Activated naive CD8-positive, alpha-beta T cell treated with anti-CD3 and anti-CD28 coated beads, Interleukin-2, amount 50 U/mL, for 24 hours (primary cell): ENCODE measurements around the gene RASA2.

ENCODE experiments used
- ATAC-seq: fragments of 150-1000 bp; cut with Tn5 transposase; one replicate; pipeline ENCODE4 v1.10.0; 2021
- DNase-seq: peaks from one replicate; pipeline ENCODE4 v3.0.0; 2021
- H3K27ac Mint-ChIP-seq: one replicate; pipeline ENCODE4 v1.8.0; 2021; ENCODE audit warnings: mild to moderate bottlenecking, mixed read lengths
- H3K27me3 Mint-ChIP-seq: one replicate; pipeline ENCODE4 v1.8.0; 2021; ENCODE audit warnings: mixed read lengths
- H3K36me3 Mint-ChIP-seq: one replicate; pipeline ENCODE4 v1.8.0; 2021; ENCODE audit warnings: low read depth, mixed read lengths
- H3K4me1 Mint-ChIP-seq: one replicate; pipeline ENCODE4 v1.8.0; 2021; ENCODE audit warnings: mixed read lengths
- H3K4me3 Mint-ChIP-seq: one replicate; pipeline ENCODE4 v1.8.0; 2021; ENCODE audit warnings: mild to moderate bottlenecking, moderate library complexity, mixed read lengths
- H3K9me3 Mint-ChIP-seq: one replicate; pipeline ENCODE4 v1.8.0; 2021; ENCODE audit warnings: mixed read lengths

The RASA2 gene, protein sequence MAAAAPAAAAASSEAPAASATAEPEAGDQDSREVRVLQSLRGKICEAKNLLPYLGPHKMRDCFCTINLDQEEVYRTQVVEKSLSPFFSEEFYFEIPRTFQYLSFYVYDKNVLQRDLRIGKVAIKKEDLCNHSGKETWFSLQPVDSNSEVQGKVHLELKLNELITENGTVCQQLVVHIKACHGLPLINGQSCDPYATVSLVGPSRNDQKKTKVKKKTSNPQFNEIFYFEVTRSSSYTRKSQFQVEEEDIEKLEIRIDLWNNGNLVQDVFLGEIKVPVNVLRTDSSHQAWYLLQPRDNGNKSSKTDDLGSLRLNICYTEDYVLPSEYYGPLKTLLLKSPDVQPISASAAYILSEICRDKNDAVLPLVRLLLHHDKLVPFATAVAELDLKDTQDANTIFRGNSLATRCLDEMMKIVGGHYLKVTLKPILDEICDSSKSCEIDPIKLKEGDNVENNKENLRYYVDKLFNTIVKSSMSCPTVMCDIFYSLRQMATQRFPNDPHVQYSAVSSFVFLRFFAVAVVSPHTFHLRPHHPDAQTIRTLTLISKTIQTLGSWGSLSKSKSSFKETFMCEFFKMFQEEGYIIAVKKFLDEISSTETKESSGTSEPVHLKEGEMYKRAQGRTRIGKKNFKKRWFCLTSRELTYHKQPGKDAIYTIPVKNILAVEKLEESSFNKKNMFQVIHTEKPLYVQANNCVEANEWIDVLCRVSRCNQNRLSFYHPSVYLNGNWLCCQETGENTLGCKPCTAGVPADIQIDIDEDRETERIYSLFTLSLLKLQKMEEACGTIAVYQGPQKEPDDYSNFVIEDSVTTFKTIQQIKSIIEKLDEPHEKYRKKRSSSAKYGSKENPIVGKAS

GRCh38 chr3:141486746-141487520, at the start of gene RASA2:
Gene RASA2 (plus strand): TSS chr3:141487027. CDS start chr3:141487084, 57 bp downstream.
- peaks cover 27% of the 10 kb centered on the region for H3K36me3 Mint-ChIP-seq
- peak within 1 kb of the TSS; percentile 89 for H3K4me3 Mint-ChIP-seq
- DNase-seq = peak; percentile 65
- peak; percentile 73 for ATAC-seq
- H3K9me3 Mint-ChIP-seq = no peaks in the 10 kb centered on the region
- H3K27ac Mint-ChIP-seq = peak within 1 kb of the TSS; percentile 90
- no peaks in the 10 kb centered on the region for H3K27me3 Mint-ChIP-seq
- H3K4me1 Mint-ChIP-seq = peaks cover 72% of the 10 kb centered on the region

DNA sequence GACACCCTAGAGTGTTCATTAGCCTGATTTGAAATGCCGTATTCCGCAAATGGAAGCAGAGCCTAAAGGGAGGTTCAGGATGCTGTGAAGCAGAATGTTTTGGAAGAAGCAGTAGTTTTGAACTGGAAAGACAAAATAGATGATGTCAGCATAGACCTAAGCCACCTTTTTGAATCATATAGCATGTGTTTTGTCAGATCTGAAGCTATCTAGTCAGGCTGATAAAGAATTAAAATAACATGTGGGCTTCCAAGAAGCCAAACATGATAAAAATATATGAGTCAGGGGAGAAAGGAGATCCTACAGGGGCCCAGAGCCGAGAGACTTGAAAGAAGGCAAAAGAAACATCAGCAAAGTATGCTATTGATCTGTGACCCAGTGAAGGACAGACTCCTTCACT, 47.2 kb upstream of the RASA2 start:
- peaks cover 13% of the 10 kb centered on the region for H3K36me3 Mint-ChIP-seq
- no peak for DNase-seq
- H3K4me1 Mint-ChIP-seq = peaks cover 24% of the 10 kb centered on the region
- no peak overlapping the region for H3K27ac Mint-ChIP-seq
- H3K27me3 Mint-ChIP-seq = no peaks in the 10 kb centered on the region
- no peaks in the 10 kb centered on the region for H3K9me3 Mint-ChIP-seq
- no peak for ATAC-seq
- H3K4me3 Mint-ChIP-seq = no peak overlapping the region

DNA sequence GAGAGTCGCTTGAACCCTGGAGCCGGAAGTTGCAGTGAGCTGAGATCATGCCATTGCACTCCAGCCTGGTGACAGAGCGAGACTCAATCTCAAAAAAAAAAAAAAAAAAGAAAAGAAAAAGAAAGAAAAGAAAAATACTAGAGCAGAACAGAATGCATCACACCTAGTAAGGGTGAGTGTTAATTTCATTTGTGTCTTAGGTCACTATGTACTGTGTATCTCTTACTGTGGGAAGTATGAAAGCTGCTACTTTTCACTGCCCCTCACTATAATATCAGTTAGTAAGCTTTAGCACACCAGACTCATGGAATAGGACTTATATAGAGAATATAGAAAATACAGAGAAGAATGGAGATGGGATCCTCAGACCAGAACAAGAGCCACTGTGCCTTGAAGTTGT, 45.9 kb upstream of the RASA2 start:
- H3K9me3 Mint-ChIP-seq = no peaks in the 10 kb centered on the region
- DNase-seq (no peak), ATAC-seq (peak; percentile 4)
- H3K27ac Mint-ChIP-seq = peak overlapping the region; percentile 45
- no peak overlapping the region for H3K4me3 Mint-ChIP-seq
- peaks cover 23% of the 10 kb centered on the region for H3K4me1 Mint-ChIP-seq
- no peaks in the 10 kb centered on the region for H3K27me3 Mint-ChIP-seq
- H3K36me3 Mint-ChIP-seq = peaks cover 19% of the 10 kb centered on the region

DNA sequence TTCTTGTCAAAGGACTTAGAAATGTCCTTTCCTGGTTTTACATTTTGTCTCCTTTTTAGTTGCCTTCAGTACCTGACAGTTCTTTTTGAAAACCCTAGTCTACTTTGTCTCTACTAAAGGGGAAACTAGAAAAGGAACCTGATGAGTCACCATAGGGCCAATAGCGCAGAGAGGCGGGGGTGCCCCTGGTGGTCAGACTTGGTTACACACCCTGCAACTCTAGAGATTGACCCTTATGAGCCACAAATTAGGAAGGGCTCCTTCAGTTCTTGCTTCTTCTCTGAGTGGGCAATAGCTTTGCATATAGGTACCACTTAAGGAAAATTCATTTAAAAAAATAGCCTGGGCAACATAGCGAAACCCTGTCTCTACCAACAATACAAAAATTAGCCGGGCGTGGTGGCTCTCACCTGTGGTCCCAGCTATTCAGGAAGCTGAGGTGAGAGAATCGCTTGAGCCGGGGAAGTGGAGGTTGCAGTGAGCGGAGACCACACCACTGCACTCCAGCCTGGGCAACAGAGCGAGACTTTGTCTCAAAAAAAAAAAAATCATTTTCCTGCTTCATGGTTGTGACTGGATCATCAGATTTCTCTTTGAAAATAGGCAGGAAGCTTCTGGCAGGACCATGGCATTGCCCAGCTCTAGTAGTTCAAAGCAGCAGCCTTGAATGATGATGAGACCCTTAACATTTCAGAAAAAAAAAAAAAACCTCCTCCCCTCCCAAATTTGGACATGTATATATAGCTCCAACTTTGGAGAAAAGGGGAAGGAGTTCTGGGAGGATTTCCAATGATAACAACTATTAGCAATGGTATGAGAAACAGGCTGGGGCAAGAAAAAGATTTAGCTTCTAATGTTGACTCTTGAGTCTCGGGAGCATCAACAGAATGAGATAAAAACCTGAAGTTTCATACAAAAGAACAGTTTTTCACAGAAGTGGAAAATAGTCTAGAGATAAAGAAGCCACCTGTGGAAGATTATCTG, 45.2 kb upstream of the RASA2 start:
- Mint-ChIP-seq H3K9me3 (no peaks in the 10 kb centered on the region), H3K36me3 (peaks cover 19% of the 10 kb centered on the region), H3K27me3 (no peaks in the 10 kb centered on the region), H3K27ac (peak overlapping the region; percentile 45), H3K4me1 (peaks cover 21% of the 10 kb centered on the region), H3K4me3 (no peak overlapping the region)
- peak; percentile 99 for ATAC-seq
- peak; percentile 84 for DNase-seq

GRCh38 chr3:141442446-141442845, 44.4 kb upstream of the RASA2 start:
- Mint-ChIP-seq H3K36me3 (peaks cover 19% of the 10 kb centered on the region), H3K27ac (no peak overlapping the region), H3K27me3 (no peaks in the 10 kb centered on the region), H3K4me3 (no peak overlapping the region), H3K4me1 (peaks cover 21% of the 10 kb centered on the region), H3K9me3 (no peaks in the 10 kb centered on the region)
- ATAC-seq (no peak), DNase-seq (no peak)

GRCh38 chr3:141442914-141443313, 43.9 kb upstream of the RASA2 start:
- H3K27ac Mint-ChIP-seq = no peak overlapping the region
- no peak for ATAC-seq
- DNase-seq = no peak
- no peaks in the 10 kb centered on the region for H3K27me3 Mint-ChIP-seq
- no peak overlapping the region for H3K4me3 Mint-ChIP-seq
- peaks cover 21% of the 10 kb centered on the region for H3K4me1 Mint-ChIP-seq
- H3K9me3 Mint-ChIP-seq = no peaks in the 10 kb centered on the region
- H3K36me3 Mint-ChIP-seq = peaks cover 19% of the 10 kb centered on the region

- DNase-seq (no peak), ATAC-seq (no peak)
- H3K27me3 Mint-ChIP-seq = no peaks in the 10 kb centered on the region
- no peak overlapping the region for H3K4me3 Mint-ChIP-seq
- H3K27ac Mint-ChIP-seq = no peak overlapping the region
- H3K4me1 Mint-ChIP-seq = peaks cover 22% of the 10 kb centered on the region
- H3K36me3 Mint-ChIP-seq = peaks cover 17% of the 10 kb centered on the region
- no peaks in the 10 kb centered on the region for H3K9me3 Mint-ChIP-seq
These were observed 42.1 kb upstream of the RASA2 start for GRCh38 chr3:141444586-141445285.

- no peaks in the 10 kb centered on the region for H3K27me3 Mint-ChIP-seq
- no peak for DNase-seq
- no peak for ATAC-seq
- H3K4me3 Mint-ChIP-seq = no peak overlapping the region
- H3K9me3 Mint-ChIP-seq = no peaks in the 10 kb centered on the region
- H3K36me3 Mint-ChIP-seq = peaks cover 17% of the 10 kb centered on the region
- peaks cover 16% of the 10 kb centered on the region for H3K4me1 Mint-ChIP-seq
- no peak overlapping the region for H3K27ac Mint-ChIP-seq
These were observed 40.8 kb upstream of the RASA2 start for GRCh38 chr3:141445990-141446389.

- Mint-ChIP-seq H3K27ac (no peak overlapping the region), H3K27me3 (no peaks in the 10 kb centered on the region), H3K36me3 (peaks cover 17% of the 10 kb centered on the region), H3K9me3 (no peaks in the 10 kb centered on the region), H3K4me3 (no peak overlapping the region), H3K4me1 (peaks cover 8% of the 10 kb centered on the region)
- no peak for ATAC-seq
- DNase-seq = no peak
These were observed 40.1 kb upstream of the RASA2 start for GRCh38 chr3:141446737-141447136.

- Mint-ChIP-seq H3K36me3 (peaks cover 14% of the 10 kb centered on the region), H3K4me3 (no peak overlapping the region), H3K27me3 (no peaks in the 10 kb centered on the region), H3K9me3 (no peaks in the 10 kb centered on the region), H3K4me1 (peaks cover 6% of the 10 kb centered on the region), H3K27ac (no peak overlapping the region)
- ATAC-seq = no peak
- DNase-seq = no peak
These were observed 39.4 kb upstream of the RASA2 start for GRCh38 chr3:141447383-141447782.

DNA sequence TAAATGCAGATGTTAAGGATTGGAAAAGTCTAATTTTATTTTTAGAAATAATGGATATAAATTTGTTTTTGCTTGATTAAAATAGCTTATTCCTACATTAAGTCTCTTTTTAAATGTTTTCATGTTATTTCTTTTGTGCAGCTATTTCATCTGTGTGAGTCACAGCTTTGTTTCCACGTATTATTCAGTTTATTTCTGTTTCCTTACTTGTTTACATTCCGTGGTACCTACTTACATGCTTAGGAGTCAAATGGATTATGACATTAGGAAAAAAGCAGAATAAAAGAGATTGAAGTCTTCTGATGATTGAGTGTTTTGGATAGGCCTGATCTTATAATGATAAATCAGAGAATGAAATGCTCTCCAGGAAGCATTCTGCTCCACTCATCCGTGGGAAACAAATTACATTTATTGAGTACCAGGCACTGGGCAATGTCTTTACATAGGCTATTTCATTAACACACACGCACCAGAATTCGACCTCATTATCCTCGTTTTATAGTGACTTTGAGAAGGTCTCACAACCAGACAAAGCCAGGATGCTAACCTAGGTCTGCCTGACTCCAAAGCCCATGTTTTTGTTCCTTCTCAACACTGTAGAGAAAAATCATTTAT, 38.1 kb upstream of the RASA2 start:
- DNase-seq (no peak), ATAC-seq (no peak)
- Mint-ChIP-seq H3K27me3 (no peaks in the 10 kb centered on the region), H3K9me3 (no peaks in the 10 kb centered on the region), H3K4me3 (no peak overlapping the region), H3K4me1 (peaks cover 6% of the 10 kb centered on the region), H3K36me3 (peaks cover 9% of the 10 kb centered on the region), H3K27ac (no peak overlapping the region)

DNA sequence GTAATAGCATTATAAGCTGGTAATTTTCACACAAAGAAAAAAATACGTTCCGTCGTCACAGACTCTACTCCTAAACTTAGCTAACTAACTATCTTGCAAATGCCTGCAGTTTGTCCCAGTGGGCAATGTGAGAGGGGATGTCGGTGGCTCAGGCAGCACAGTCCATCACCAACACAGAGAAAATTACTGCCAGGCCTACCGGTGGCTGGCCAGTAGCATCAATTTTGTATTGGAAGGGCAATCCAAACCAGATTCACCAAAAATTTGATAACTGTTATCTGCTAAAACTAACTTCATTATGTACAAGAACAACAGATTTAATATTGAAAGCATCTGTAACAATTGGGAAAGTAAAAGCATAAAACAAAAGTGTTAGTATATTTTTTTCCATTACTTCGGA, 37.4 kb upstream of the RASA2 start:
- peaks cover 7% of the 10 kb centered on the region for H3K4me1 Mint-ChIP-seq
- no peak overlapping the region for H3K4me3 Mint-ChIP-seq
- H3K9me3 Mint-ChIP-seq = no peaks in the 10 kb centered on the region
- DNase-seq = no peak
- peaks cover 8% of the 10 kb centered on the region for H3K36me3 Mint-ChIP-seq
- ATAC-seq = no peak
- H3K27me3 Mint-ChIP-seq = no peaks in the 10 kb centered on the region
- H3K27ac Mint-ChIP-seq = peak overlapping the region; percentile 29
